GM19452 (cell line): ENCODE measurements around the gene SMAD9.
A peak's percentile ranks its signal among the peaks of the same experiment; 100 is the strongest.

Experiments used
- ATAC-seq: cut with Tn5 transposase; IDR thresholded peaks from one replicate; pipeline ENCODE4 v1.9.1; 2021; ENCODE audit not compliant: unreplicated experiment

Gene SMAD9

DNA sequence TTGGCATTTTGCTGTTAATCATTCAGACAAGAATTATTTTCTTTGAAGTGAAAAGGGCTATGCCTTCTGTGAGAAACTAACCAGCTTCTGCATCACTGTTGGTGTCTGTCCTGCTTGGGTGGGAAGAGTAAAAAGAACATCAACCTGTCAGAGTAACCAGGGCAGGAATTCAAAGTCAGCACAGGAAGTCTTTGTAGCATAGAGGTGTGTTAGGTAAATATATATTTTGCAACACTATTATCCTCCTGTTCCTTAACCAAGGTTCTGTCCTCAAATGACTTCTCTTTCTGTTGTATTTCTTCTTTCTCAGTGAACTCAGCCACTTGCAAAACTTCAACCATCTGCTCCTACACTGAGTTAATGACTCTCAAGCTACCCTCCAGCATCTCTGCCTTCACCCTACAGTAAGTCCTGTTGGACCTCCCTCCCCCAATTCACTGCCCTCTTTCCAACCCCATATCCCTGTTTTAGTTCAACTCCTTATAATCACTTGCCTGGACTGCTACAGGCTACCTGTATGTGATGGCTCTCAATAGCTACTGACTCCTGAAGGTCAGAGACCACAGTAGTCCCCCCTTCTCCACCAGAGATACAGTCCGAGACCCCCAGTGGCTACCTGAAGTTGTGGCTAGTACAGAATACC is 49.9 kb downstream of the SMAD9 start:
- no peak for ATAC-seq

DNA sequence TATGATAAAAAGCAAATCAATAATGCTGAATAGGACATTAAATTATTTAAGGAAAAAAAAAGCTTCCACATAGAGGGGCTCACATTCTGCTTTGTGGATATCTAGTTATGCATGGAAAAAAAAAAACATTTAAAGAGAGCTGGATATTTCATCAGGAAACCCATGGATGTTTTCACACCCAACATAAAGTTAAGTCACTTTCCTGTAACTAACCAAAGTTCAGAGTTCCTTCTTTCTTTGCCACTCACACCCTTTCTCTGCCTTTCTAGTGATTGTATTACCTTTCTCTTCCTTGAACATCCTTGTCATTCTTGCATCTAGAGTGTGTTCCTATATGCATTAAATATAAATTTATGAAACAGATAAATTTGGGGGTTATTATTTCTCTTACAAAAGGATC is 53.8 kb downstream of the SMAD9 start:
- no peak for ATAC-seq

DNA sequence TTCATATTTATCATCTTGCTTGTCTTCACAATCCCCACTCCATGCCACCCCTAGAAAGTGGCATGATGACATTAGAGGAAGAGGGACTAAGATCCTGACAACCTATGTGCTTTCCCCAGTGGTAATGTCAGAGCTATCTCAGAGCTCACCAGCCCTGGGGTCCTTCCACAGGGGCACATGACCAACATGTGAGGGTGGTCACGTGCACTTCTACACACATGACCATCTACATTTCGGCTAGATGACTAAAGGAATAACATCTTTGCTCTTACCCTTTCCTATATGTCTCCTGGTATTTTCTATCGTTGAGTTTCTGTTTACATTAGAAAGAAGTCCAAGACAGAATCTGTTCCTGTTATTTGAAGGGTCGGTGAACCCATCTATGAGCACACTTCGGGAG is 54.8 kb downstream of the SMAD9 start:
- ATAC-seq: no peak

GRCh38 chr13:36862722-36863121 is 57.3 kb downstream of the SMAD9 start:
- no peak for ATAC-seq

DNA sequence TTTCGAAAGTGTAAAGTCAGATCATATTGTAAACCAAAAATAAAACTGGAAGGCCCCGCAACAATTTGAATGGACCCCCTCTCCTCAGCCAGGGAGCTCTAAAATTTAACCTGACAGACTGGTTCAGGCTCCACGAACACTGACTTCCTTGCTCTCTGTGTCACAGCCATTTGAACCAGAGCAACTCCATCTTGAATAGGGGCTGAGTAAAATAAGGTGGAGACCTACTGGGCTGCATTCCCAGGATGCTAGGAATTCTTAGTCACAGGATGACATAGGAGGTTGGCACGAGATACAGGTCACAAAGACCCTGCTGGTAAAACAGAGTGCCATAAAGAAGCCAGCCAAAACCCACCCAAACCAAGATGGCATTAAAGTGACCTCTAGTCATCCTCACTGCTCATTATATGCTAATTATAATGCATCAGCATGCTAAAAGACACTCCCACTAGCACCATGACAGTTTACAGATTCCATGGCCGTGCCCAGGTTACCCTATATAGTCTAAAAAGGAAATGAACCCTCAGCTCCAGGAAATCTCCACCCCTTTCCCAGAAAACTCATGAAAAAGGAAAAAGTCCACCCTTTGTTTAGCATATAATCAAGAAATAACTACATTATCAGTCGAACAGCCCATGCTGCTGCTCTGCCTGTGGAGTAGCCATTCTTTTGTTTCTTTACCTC is 57.9 kb downstream of the SMAD9 start:
- no peak for ATAC-seq

DNA sequence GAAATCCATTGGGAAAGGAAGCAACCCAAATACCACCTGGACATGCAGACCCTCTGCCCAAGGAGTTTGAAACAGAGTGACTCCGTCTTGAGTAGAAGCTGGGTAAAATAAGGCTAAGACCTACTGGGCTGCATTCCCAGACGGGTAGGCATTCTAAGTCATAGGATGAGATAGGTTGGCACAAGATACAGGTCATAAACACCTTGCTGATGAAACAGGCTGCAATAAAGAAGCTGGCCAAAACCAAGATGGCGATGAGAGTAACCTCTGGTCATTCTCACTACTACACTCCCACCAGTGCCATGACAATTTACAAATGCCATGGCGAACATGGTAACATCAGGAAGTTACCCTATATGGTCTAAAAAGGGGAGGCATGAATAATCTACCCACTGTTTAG is 60.8 kb downstream of the SMAD9 start:
- ATAC-seq: no peak

DNA sequence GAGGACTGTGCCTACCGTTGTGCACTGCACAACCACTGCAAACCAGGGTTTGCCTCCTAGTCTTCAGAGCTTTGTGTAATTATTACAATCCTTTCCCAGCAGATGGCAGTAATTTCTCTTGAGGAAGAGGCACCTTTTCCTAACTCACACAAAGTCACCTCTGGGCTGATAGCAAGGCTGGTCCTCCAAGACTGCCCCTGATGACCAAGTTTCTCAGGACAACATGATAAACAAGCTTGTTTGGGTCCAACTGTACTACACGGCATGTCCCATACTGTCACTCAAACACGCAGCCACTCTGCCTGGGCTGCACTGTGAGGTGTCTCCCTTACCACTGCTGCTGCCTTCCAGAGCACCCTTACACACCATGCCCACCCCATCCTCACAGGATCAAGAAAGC is 61.7 kb downstream of the SMAD9 start:
- no peak for ATAC-seq

DNA sequence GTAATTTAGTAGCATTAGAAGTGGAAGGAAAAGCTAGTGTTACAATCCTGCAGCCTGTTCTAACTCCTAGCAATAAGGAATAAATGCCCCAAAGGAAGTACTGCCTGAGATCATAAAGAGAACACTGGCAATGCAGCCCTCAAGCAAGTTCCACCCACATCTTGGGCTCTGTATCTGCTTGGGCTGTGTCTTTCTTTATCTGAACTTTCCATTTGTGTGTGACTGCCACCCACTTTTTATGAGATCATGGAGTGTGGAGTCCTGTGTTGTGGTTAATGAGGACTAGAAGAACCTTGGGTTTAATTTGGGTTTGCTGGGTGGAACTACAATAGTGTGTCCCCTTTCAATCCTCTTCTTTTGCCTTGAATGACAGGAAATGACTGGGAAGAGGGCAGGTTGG is 62.8 kb downstream of the SMAD9 start:
- no peak for ATAC-seq

- ATAC-seq: no peak
Measured at GRCh38 chr13:36850790-36851438, 69.1 kb downstream of the SMAD9 start.

GRCh38 chr13:36848199-36848982 is 71.6 kb downstream of the SMAD9 start:
- peak; percentile 53 for ATAC-seq

GRCh38 chr13:36847606-36848005 is 72.4 kb downstream of the SMAD9 start:
- ATAC-seq: no peak

DNA sequence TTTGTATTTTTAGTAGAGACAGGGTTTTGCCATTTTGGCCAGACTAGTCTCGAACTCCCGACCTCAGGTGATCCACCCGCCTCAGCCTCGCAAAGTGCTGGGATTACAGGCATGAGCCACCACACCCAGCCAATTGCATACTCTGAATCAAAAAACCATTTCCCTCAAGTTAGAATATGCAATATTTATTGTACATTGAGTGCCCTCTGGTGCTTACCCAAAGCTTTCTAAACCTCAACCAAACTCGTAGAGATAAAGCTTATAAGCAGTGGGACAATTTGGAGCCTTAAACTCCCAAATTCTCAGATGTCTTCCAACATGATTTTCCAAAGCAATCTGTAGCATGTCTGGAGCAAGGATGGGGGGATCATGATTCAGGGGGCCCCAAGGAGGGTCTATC is 78.6 kb downstream of the SMAD9 start:
- ATAC-seq: no peak

- ATAC-seq: no peak
Measured at GRCh38 chr13:36840718-36841250, 79.3 kb downstream of the SMAD9 start.

DNA sequence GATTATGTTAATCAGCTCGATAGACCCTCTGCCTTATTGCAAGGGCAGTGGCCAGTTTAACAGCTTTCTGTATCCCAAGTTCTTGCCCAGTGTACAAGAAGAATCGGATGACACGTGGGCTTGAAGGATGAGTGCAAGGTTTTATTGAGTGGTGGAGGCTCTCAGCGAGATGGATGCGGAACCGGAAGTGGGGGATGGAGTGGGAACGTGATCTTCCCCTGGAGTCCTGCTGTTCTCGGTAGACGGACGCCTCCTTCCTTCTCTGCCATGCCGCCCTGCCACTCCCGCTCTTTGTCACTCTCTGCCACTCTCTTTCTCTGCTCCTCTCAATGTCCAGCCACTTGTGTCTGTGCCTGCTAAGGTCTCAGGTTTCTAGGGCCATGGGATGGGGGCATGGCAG is 80.1 kb downstream of the SMAD9 start:
- ATAC-seq: no peak

DNA sequence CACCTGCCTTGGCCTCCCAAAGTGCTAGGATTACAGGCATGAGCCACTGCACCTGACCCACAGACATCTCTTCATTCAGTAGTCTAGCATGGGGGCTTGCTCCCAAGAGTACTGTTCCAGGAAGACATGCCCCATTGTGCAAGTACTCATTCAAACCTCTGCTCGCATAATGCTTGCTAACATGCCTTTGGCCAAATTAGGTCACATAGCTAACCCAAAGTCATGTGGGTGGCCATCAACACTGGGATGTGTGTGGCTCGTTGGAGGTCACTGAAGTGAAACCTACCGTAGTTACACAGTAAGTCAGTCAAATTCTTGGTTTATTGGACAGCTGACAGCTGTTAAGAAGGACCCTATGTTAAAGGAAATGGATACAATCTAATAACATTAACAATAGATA is 80.8 kb downstream of the SMAD9 start:
- no peak for ATAC-seq

DNA sequence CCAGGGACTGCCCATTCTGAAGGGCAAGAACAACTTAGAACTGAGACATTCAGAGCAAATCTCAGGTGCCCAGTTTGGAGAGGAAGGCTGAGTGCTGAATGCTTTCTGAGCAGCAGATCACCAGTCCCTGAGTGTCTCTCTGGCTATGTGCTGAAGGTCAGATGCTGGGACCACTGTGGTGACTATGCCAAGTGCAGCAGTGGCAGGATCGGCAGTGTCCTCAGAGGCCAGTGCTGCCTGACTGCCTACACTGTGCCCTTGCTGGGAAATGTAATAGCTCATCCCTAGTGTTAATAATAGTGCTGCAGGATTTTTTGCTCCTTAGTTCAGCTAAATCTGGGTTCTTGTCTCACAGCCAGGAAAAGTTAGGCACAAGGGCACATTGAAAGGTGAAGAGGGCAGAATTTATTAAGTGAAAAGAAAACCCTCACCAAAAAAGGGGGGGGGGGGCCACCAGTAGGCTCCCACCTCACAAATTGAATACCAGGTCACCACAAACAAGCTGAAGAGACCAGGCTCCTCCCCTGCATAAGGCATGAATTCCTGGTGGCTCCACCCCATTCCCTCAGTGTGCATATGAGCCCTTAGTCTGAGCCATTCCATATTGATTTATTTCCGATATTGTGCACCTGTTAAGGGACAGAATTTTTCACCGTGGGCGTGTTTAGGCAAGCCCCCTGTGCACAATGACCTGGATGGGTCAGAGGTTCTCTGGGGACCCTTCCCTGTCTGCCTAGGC is 82.5 kb downstream of the SMAD9 start:
- ATAC-seq: no peak

GRCh38 chr13:36834299-36834698 is 85.7 kb downstream of the SMAD9 start:
- ATAC-seq: no peak

- ATAC-seq: no peak
Measured at GRCh38 chr13:36831291-36831690, 88.7 kb downstream of the SMAD9 start.

- no peak for ATAC-seq
Measured at GRCh38 chr13:36829753-36830152, 90.3 kb downstream of the SMAD9 start.

DNA sequence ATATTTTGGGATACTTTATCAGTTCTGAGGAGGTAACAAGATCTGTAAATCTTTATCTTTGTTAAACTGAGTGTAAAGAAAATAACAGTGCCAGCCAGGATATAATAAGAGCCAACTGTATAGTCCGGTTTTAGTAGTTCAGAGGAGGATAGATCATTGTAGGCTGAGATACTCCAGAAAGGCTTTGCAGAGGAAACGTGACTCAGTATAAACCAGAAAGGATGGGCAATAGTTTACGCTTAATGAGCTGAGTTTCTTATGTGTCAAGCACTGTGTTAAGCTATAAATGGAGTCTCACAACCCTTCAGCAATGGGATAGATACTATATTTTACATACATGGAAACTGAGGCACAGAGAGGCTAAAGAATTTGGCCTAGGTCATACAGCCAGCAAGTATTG is 97.3 kb downstream of the SMAD9 start:
- ATAC-seq: no peak

DNA sequence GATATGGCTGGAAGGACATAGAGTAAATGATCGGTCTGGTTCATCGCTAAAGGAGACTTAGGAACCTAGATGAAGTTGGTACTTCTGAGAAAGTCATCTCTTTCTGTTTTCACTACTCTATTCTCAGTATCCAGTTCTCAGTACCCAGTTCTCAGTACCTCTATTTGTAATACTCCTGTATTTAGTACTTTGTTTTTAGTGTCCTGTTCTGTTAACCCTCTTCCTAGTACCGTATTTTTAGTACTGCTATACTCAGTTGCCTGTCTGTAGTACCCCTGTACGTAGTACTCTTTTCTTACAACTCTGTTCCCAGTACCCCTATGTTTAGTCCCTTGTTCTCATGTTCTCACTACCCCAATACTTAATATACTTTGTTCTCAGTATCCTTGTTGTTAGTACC is 99.8 kb downstream of the SMAD9 start:
- ATAC-seq: peak; percentile 32
